Mucosa of rectum (tissue), 2 donors: ENCODE measurements around the gene LTF.
"Not testable (repeated sequence)": the region's sequence is repeated elsewhere in the genome, so short reads cannot be mapped to it uniquely, and the experiment has no call there.

Source experiments
- H3K27ac ChIP-seq, 2 donors: one replicate each; pipeline ENCODE4 v1.7.0; 2013; ENCODE audit warnings: inconsistent platforms in 2 of 2, low read depth in 2 of 2, low read length in 2 of 2
- H3K27me3 ChIP-seq, 2 donors: one replicate each; pipeline ENCODE4 v1.7.0; 2013; ENCODE audit warnings: low read length in 2 of 2; ENCODE audit not compliant: control insufficient read depth in 2 of 2, insufficient read depth in 2 of 2
- H3K36me3 ChIP-seq, 2 donors: one replicate each; pipeline ENCODE4 v1.7.0; 2013; ENCODE audit warnings: low read length in 2 of 2; ENCODE audit not compliant: control insufficient read depth in 2 of 2, insufficient read depth in 2 of 2
- H3K4me1 ChIP-seq, 2 donors: one replicate each; pipeline ENCODE4 v1.7.0; 2013; ENCODE audit warnings: low read length in 2 of 2, mild to moderate bottlenecking in 1 of 2; ENCODE audit not compliant: control insufficient read depth in 2 of 2, insufficient read depth in 2 of 2
- H3K4me3 ChIP-seq, 2 donors: one replicate each; pipeline ENCODE4 v1.7.0; 2013; ENCODE audit warnings: low read length in 2 of 2
- H3K9ac ChIP-seq, 2 donors: one replicate each; pipeline ENCODE4 v1.7.0; 2013; ENCODE audit warnings: low read length in 2 of 2, low read depth in 1 of 2, mild to moderate bottlenecking in 1 of 2
- H3K9me3 ChIP-seq, 2 donors: one replicate each; pipeline ENCODE4 v1.7.0; 2013; ENCODE audit warnings: low read length in 2 of 2; ENCODE audit not compliant: control insufficient read depth in 2 of 2
- donor health status: healthy.
- donor health status: Normal muscosa, but diverticular disease.

The LTF gene

DNA sequence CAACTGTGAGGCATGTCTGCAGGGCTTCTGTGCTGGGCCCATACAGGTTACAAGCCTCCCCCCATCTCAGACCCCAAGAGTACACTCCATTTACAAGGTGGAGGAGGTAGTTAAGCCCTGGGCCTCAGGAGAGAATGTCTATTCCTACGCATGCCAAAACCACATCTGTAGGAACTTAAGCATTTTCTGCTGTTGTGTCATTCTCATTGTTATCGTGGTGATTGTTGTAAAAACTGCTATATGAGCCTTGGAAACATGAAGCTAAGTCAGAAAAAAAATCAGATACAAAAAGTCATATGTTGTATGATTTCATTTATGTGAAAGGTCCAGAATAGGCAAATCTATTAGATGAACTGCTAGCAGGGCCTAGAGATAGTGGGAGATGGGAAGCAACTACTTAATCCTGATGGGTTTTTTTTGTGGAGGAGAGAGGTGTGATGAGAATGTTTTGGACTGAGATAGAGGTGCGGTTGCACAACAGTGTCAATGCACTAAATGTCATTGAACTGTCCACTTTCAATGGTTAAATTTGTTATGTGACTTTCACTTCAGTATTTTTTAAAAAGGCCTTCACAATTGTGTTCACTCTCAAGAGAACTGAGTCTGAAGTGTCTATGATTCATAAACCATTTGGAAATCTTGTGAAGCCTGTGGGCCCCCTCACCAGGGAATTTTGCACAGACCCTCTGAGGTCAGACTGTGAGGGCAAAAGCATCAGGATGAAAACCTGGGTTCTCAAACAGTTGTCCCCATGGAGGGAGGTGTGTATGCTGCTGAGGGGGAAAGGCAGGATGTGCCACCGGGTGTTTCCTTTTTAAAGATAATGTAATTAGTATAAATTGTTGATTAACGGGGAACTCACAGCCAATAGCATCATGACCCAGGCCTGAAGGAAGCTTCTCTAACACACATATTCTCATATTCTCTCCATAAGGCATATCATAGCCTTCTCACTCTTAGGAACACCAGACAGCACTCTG, 36.2 kb upstream of the LTF start:
- H3K27me3 ChIP-seq = no peaks in the 10 kb centered on the region
- H3K4me1 ChIP-seq = no peaks in the 10 kb centered on the region
- H3K36me3 ChIP-seq = no peaks in the 10 kb centered on the region
- H3K4me3 ChIP-seq = no peak overlapping the region
- H3K9ac ChIP-seq = no peak overlapping the region
- H3K27ac ChIP-seq = no peak overlapping the region
- H3K9me3 ChIP-seq = no peaks in the 10 kb centered on the region

DNA sequence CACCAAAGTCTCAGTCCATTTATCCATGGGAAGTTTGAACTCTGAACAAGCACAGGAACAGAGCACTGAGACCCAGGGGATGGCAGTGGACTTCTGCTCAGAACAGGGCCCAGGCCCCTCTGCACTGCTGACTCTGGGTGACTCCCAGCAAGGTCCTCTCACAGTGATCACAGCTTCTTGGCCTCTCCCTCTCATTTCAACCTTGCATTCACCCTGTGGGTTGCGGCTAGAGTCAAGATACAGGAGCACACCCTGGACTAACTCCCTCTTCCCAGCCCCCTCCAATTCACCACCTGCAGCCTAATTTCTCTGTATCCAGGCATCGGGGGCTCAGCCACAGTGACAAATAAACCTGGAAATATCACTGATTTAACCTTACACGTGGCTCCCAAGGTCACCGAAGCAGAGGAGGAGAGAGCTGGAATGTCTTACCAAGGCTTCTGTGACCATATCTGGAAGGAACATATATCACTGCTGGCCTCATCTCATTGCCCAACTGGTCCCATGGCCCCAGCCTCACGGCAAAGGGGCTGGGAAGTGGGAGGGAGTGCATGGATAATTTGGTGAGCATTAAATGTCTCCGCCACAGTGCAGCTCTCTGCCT, 34.3 kb upstream of the LTF start:
- Histone ChIP-seq H3K36me3 (no peaks in the 10 kb centered on the region), H3K27ac (no peak overlapping the region), H3K4me1 (no peaks in the 10 kb centered on the region), H3K9me3 (no peaks in the 10 kb centered on the region), H3K4me3 (no peak overlapping the region), H3K27me3 (no peaks in the 10 kb centered on the region), H3K9ac (no peak overlapping the region)

DNA sequence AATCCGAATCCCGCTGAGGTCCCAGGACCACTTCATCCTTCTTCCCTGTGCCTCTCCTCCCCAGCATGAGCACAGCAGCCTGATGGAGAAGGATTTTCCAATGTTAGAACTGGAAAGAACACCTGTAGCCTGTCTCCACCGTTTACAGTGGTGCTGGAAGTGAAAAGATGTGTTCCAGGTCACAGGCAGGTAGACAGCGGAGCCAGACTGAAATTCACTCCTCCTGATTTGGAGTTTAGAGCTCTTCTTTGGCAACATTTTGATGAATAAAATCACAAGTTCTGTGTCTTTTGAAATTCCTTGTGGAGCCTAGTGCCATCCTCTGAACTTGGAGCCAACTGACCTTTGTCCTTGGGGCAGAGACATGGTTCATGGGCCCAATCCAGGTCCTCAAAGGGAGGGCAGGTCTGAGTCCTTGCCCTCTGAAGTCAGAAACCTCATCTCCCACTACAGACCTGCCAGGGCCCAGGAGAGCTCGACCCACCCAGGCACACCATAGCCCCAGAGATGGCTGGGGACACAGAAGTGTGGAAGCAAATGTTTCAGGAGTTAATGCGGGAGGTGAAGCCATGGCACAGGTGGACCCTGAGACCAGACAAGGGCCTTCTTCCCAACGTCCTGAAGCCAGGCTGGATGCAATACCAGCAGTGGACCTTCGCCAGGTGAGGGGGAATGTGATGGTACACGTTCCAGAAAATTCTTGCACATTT, 33.0 kb upstream of the LTF start, which contains the start of gene RTP3:
Gene RTP3 (plus strand): TSS at position 421 of the 710 bp plus-strand sequence. CDS start 87 bp downstream, at position 508.
- Histone ChIP-seq H3K9me3 (no peaks in the 10 kb centered on the region), H3K27ac (no peak within 1 kb of the TSS), H3K4me1 (no peaks in the 10 kb centered on the region), H3K4me3 (no peak within 1 kb of the TSS), H3K9ac (no peak within 1 kb of the TSS), H3K27me3 (no peaks in the 10 kb centered on the region), H3K36me3 (no peaks in the 10 kb centered on the region)

DNA sequence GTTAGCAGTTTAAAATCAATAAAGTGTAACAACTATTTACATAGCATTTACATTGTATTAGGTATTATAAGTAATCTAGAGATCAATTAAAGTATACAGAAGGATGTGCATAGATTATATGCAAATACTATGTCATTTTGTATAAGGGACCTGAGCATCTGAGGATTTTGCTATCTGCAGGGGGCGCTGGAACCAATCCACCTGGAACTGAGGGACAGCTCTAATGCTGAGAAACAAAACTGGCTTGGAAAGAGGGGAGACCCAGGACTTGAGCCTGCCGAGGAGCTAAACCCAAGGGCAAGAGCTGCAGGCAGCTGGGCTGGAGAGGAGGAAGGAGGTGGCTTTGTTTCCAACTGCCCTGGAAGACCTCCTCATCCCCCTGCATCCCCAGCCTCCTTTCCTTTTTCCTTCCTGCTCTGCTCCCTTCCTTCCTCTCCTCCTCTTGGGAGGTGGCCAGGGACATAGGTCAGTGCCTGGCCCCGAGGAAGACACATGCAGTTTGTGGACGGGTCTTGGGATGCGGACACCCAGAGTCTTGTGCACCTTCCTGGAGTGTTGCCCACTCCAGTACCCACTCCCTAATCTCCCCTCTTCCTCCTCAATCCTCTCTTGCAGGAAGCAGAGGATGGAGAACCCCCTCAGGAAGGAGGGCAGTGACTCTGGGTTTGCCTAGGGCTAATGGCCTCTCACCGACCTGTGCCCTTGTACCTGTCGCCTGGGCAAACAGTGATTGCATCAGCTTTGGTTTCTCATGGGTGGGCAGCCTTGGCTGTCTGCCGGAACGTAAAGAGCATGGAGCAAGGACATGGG, 32.2 kb upstream of the LTF start:
- Histone ChIP-seq H3K27me3 (no peaks in the 10 kb centered on the region), H3K36me3 (no peaks in the 10 kb centered on the region), H3K9me3 (no peaks in the 10 kb centered on the region), H3K4me1 (no peaks in the 10 kb centered on the region), H3K27ac (no peak overlapping the region), H3K4me3 (no peak overlapping the region), H3K9ac (no peak overlapping the region)

DNA sequence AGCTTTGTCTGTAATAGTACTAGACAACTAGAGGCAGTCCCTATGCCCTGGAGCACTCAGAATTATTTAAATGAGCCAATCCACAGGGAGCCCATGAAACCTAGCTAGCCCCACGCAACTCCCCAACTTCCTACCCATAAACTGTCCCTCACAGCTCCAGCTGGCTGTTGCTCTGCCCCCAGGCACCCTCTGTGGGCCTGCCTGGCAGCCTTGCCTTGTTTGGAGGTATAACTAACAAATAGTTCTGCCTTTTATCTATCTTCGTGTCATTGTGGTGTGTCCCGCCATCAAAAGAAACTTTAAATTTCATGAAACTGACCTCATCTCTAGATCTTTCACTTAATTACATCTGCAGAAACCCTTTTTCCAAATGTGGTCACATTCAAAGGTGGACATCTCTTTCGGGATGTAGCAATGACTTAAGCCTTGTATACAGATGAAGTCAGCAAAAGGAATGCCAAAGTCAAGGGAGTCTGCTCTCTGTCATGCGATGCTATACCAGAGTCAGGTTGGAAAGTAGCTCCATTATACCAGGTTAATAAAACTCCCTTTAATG, 31.3 kb upstream of the LTF start:
- H3K9me3 ChIP-seq = no peaks in the 10 kb centered on the region
- H3K27me3 ChIP-seq = no peaks in the 10 kb centered on the region
- H3K36me3 ChIP-seq = no peaks in the 10 kb centered on the region
- no peaks in the 10 kb centered on the region for H3K4me1 ChIP-seq
- no peak overlapping the region for H3K4me3 ChIP-seq
- H3K9ac ChIP-seq = no peak overlapping the region
- no peak overlapping the region for H3K27ac ChIP-seq

DNA sequence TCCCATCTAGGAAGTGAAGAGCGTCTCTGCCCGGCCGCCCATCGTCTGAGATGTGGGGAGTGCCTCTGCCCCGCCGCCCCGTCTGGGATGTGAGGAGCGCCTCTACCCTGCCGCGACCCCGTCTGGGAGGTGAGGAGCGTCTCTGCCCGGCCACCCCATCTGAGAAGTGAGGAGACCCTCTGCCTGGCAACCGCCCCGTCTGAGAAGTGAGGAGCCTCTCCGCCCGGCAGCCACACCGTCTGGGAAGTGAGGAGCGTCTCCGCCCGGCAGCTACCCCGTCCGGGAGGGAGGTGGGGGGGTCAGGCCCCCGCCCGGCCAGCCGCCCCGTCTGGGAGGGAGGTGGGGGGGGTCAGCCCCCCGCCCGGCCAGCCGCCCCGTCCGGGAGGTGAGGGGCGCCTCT, 29.8 kb upstream of the LTF start:
- not testable (repeated sequence) for H3K9me3 ChIP-seq, H3K36me3 ChIP-seq, H3K4me1 ChIP-seq, H3K27ac ChIP-seq, H3K9ac ChIP-seq, H3K4me3 ChIP-seq, H3K27me3 ChIP-seq

DNA sequence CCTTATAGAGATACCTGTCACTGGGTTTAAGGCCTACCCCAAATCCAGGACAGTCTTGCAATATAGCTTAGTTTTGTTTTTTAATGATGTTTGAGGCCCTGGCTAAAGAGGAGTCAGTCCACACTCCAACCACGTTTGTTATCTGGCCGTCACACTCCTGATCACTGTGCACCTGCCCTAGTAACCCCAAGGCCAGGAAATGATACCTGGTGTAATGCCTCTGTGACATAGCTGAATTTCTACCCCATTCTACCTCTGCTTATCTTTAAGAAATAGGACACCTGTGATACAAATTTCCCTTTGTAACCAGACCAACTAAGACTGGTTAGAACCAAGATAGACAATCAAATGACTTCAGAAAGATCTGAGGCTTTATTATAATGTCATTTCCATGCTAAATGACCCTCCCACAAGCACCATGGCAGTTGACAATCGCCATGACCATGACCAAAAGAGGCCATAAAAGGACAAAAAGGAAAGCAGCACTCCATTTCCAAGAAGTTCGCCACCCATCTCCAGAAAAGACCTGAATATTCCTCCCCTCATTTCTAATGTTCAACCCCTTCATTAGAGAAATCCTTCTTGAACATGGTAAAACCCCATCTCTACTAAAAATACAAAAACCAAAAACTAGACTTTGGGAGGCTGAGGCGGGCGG, 28.3 kb upstream of the LTF start:
- Histone ChIP-seq H3K4me3 (no peak overlapping the region), H3K27ac (no peak overlapping the region), H3K27me3 (no peaks in the 10 kb centered on the region), H3K9ac (no peak overlapping the region), H3K36me3 (no peaks in the 10 kb centered on the region), H3K9me3 (no peaks in the 10 kb centered on the region), H3K4me1 (peaks cover 4 to 8% of the 10 kb centered on the region in 2 donors)

DNA sequence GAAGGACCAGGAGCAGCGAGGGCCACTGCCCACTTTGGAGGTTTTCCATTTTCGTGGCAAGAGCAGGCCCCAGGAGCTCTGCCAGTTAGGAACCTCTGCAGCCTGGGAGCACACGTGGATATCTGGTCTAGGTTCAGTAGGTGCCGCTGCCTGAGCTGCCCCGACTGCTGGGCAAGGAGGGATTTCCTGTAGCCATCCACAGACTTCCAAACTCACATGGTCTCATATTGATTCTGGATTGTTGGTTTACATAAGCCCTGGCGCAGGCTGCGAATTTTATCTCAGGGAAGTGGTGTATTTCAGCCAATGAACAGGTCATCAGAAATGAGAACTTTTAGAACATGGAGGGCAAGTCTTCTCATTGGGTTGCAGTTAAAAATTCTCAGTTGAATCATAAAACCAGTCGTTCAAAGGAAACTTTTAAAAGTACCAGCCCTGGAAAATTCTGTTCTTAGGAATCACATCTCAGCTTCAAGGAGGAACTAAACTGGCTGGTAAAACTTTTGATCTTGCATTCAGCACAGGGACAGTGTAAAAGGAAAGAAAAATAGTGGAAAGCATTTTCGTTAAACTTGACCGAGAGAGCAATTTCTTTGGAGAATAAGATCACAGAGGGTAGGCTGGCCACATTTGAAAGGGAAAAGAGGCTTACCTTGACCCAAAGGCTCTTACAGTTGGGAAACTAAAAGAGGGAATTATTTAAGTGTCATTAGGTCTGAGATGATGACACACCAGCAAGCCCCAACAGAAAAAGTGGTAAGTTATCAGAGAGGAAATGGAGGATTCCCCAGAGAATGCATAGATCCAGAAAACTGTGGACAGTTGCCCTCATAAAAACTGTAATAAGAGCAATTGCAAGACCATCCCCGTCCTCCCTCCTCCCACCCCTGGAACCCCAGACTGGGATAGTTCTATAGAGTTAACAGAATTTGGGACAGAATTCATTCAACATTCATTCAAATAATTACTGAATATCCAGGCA, 26.7 kb upstream of the LTF start:
- Histone ChIP-seq H3K9ac (no peak overlapping the region), H3K36me3 (no peaks in the 10 kb centered on the region), H3K9me3 (no peaks in the 10 kb centered on the region), H3K27me3 (no peaks in the 10 kb centered on the region), H3K4me3 (no peak overlapping the region), H3K4me1 (peaks cover 4 to 8% of the 10 kb centered on the region in 2 donors), H3K27ac (no peak overlapping the region)
